Activated B cell treated with CpG ODN at 0.5 μM for 24 hours (primary cell): Measurements from ENCODE around the gene VPS26A. TPM values are rescaled to one million over a fixed set of nuclear protein-coding genes. Genes with fewer than 3 reads are reported as not detected.
"Not testable (repeated sequence)": the region's sequence is repeated elsewhere in the genome, so short reads cannot be mapped to it uniquely, and the experiment has no call there.

ENCODE experiments used
- ATAC-seq: fragments of 200-7000 bp; cut with Tn5 transposase; one replicate; pipeline ENCODE4 v1.10.0; 2021; ENCODE audit warnings: low read depth, mild to moderate bottlenecking, moderate library complexity
- CTCF ChIA-PET: fragments of 350-600 bp; sonication (Branson Sonifier 250); formaldehyde crosslinking; loops from one replicate; lab custom pipeline; 2021; ENCODE audit warnings: antibody characterized with exemption; lab: Charles Lee
- POLR2A ChIA-PET: fragments of 350-600 bp; sonication (Branson Sonifier 250); formaldehyde crosslinking; loops from one replicate; lab custom pipeline; 2021; ENCODE audit warnings: antibody characterized with exemption; lab: Charles Lee
- DNase-seq: peaks from one replicate; pipeline ENCODE4 v3.0.0; 2022
- H3K27ac Mint-ChIP-seq: one replicate; pipeline ENCODE4 v1.8.0; 2020; ENCODE audit warnings: mixed read lengths
- H3K27me3 Mint-ChIP-seq: one replicate; pipeline ENCODE4 v1.8.0; 2021; ENCODE audit warnings: mixed read lengths
- H3K36me3 Mint-ChIP-seq: one replicate; pipeline ENCODE4 v1.8.0; 2021; ENCODE audit warnings: low read depth, mixed read lengths
- H3K4me1 Mint-ChIP-seq: one replicate; pipeline ENCODE4 v1.8.0; 2021; ENCODE audit warnings: mixed read lengths
- H3K4me3 Mint-ChIP-seq: one replicate; pipeline ENCODE4 v1.8.0; 2020; ENCODE audit warnings: mild to moderate bottlenecking, mixed read lengths
- H3K9me3 Mint-ChIP-seq: one replicate; pipeline ENCODE4 v1.8.0; 2020; ENCODE audit warnings: mixed read lengths
- intact Hi-C: fragments of 100-400 bp; cut with micrococcal nuclease; formaldehyde crosslinking; loops from one replicate; pipeline ENCODE4 v1.15.1; 2024
- total RNA-seq: library from RNA; stranded (reverse); gene quantifications from 2 replicates; pipeline ENCODE4 v1.2.3, GENCODE V29; 2022
- TF ChIP-seq, protein P1 (sequence below): fragments of 200-600 bp; IDR thresholded peaks from one replicate; pipeline ENCODE4 v1.8.0; 2022; ENCODE audit warnings: antibody characterized with exemption, mild to moderate bottlenecking

Gene VPS26A
- total RNA-seq, 1 donor from 2014 or later: 29.5 TPM

DNA sequence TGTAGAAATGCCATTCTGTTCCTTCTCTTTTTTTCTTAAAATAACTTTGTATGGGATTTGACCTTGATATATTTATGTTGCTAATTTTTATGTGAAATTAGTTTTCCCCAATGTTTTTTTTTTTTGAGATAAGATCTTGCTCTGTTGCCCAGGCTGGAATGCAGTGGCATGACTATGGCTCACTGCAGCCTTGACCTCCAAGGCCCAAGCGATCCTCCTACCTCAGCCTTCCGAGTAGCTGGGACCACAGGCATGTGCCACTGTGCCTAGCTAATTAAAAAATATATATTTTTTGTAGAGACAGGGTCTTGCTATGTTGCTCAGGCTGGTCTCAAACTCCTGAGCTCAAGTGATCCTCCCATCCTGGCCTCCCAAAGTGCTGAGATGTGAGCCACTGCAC is 16.0 kb downstream of the VPS26A start:
- no peak overlapping the region for H3K27ac Mint-ChIP-seq
- ChIA-PET POLR2A (no interaction called here), CTCF (no interaction called here)
- H3K9me3 Mint-ChIP-seq: no peaks in the 10 kb centered on the region
- H3K4me1 Mint-ChIP-seq: peaks cover 4% of the 10 kb centered on the region
- DNase-seq (no peak), ATAC-seq (no peak)
- no peaks in the 10 kb centered on the region for H3K27me3 Mint-ChIP-seq
- peaks cover 48% of the 10 kb centered on the region for H3K36me3 Mint-ChIP-seq
- intact Hi-C loops: no loop called here
- TF ChIP-seq, protein P1, sequence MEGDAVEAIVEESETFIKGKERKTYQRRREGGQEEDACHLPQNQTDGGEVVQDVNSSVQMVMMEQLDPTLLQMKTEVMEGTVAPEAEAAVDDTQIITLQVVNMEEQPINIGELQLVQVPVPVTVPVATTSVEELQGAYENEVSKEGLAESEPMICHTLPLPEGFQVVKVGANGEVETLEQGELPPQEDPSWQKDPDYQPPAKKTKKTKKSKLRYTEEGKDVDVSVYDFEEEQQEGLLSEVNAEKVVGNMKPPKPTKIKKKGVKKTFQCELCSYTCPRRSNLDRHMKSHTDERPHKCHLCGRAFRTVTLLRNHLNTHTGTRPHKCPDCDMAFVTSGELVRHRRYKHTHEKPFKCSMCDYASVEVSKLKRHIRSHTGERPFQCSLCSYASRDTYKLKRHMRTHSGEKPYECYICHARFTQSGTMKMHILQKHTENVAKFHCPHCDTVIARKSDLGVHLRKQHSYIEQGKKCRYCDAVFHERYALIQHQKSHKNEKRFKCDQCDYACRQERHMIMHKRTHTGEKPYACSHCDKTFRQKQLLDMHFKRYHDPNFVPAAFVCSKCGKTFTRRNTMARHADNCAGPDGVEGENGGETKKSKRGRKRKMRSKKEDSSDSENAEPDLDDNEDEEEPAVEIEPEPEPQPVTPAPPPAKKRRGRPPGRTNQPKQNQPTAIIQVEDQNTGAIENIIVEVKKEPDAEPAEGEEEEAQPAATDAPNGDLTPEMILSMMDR: no peak
- H3K4me3 Mint-ChIP-seq: no peak overlapping the region

DNA sequence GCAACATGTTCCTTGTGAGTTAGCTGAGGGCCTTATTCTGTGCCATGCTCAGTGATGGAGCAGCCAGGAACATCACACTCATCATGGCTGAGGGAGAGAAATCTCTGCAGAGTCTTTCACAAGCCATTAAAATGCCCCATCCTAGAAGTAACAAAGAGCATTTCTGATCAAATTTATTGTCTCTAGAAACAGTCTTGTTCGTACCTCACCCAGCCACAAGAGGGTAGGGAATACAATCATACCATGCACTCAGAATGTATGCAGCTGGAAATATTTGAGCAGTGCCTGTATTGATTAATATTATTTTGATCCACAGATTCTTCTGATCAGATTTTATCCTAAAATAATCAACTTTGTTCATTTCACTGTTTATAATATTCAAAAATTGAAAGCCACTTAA is 17.3 kb downstream of the VPS26A start:
- Mint-ChIP-seq H3K4me3 (no peak overlapping the region), H3K27me3 (no peaks in the 10 kb centered on the region), H3K27ac (no peak overlapping the region), H3K36me3 (peaks cover 42% of the 10 kb centered on the region), H3K9me3 (no peaks in the 10 kb centered on the region), H3K4me1 (peaks cover 4% of the 10 kb centered on the region)
- TF ChIP-seq, protein P1: no peak
- ChIA-PET POLR2A (no interaction called here), CTCF (no interaction called here)
- ATAC-seq (no peak), DNase-seq (no peak)
- intact Hi-C loops: no loop called here

DNA sequence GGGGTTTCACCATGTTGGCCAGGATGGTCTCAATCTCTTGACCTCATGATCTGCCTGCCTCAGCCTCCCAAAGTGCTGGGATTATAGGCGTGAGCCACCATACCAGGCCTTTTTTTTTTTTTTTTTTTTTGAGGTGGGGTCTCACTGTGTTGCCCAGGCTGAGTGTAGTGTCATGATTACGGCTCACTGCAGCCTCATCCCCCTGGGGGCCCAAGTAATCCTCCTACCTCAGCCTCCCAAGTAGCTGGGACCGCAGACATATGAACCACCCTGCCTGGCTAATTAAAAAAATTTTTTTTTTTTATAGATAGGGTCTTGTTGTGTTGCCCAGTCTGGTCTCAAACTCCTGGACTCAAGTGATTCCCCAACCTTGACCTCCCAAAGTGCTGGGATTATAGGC is 18.1 kb downstream of the VPS26A start:
- H3K27ac Mint-ChIP-seq, DNase-seq, POLR2A ChIA-PET, ATAC-seq, H3K4me3 Mint-ChIP-seq, H3K27me3 Mint-ChIP-seq, H3K9me3 Mint-ChIP-seq, CTCF ChIA-PET, intact Hi-C loops, H3K4me1 Mint-ChIP-seq: not testable (repeated sequence)
- peaks cover 41% of the 10 kb centered on the region for H3K36me3 Mint-ChIP-seq

DNA sequence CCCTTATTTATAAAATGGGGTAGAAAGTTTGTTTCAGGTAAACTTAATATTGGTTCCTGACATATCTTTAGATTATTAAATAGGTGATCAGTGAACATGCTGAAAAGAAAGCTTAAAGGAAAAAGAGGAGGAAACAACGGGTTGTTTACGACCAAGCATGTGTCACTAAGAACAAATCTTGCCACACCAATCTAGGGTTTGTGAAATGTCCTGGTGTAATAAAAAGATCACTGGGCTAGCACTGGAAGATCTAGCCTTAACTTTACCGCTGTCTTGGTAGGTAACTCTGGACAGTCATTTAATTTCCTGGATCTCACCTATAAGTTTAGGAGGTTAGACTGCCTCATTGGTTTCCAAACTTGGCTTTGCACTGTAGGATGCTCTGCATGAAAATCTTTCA is 19.0 kb downstream of the VPS26A start:
- POLR2A ChIA-PET: no interaction called here
- peaks cover 34% of the 10 kb centered on the region for H3K36me3 Mint-ChIP-seq
- H3K27me3 Mint-ChIP-seq: no peaks in the 10 kb centered on the region
- no peak overlapping the region for H3K4me3 Mint-ChIP-seq
- ATAC-seq (no peak), DNase-seq (no peak)
- CTCF ChIA-PET: no interaction called here
- H3K4me1 Mint-ChIP-seq: peaks cover 13% of the 10 kb centered on the region
- no peaks in the 10 kb centered on the region for H3K9me3 Mint-ChIP-seq
- TF ChIP-seq, protein P1: no peak
- H3K27ac Mint-ChIP-seq: no peak overlapping the region
- intact Hi-C loops: no loop called here

DNA sequence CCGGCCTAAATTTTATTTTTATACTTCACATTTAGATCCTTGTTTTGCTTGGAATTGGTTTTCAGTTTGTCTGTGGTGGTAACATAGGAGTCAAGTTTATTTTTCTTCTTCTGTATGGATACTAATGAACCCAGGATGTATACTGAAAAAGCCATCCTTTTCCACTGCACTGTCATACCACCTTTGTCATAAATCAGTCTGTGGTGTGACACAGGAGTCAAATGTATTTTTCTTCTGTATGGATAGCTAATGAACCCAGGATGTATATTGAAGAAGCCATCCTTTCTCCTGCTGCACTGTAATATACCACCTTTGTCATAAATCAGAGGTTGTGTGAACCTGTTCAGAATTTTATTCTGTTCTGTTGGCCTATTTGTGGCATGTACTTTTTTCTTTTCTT is 21.4 kb downstream of the VPS26A start:
- Mint-ChIP-seq H3K27me3 (no peaks in the 10 kb centered on the region), H3K4me3 (no peak overlapping the region), H3K9me3 (no peaks in the 10 kb centered on the region), H3K36me3 (peaks cover 32% of the 10 kb centered on the region), H3K27ac (no peak overlapping the region), H3K4me1 (peaks cover 13% of the 10 kb centered on the region)
- intact Hi-C loops: no loop called here
- ChIA-PET CTCF (no interaction called here), POLR2A (no interaction called here)
- DNase-seq: no peak
- TF ChIP-seq, protein P1: no peak
- ATAC-seq: no peak

DNA sequence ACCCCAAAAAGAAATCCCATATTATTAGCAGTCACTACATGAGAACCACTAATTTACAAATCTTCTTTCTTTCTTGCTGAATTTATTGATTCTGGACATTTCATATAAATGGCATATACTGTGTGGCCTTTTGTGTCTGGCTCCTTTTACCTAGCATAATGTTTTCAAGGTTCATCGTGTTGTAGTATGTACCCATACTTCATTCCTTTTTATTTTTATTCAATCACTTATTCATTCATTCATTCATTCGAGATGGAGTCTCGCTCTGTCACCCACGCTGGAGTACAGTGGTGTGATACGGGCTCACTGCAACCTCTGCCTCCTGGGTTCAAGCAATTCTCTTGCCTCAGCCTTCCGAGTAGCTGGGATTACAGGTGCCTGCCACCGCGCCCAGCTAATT is 21.9 kb downstream of the VPS26A start:
- H3K9me3 Mint-ChIP-seq: no peaks in the 10 kb centered on the region
- intact Hi-C loops: no loop called here
- CTCF ChIA-PET: no interaction called here
- H3K4me1 Mint-ChIP-seq: peaks cover 13% of the 10 kb centered on the region
- ATAC-seq (no peak), DNase-seq (no peak)
- POLR2A ChIA-PET: no interaction called here
- TF ChIP-seq, protein P1: no peak
- H3K27ac Mint-ChIP-seq: no peak overlapping the region
- no peaks in the 10 kb centered on the region for H3K27me3 Mint-ChIP-seq
- H3K4me3 Mint-ChIP-seq: no peak overlapping the region
- peaks cover 31% of the 10 kb centered on the region for H3K36me3 Mint-ChIP-seq
